GM19025 (cell line): ENCODE results near the gene MYO6.
"Not testable (repeated sequence)": the region's sequence is repeated elsewhere in the genome, so short reads cannot be mapped to it uniquely, and the experiment has no call there.

ENCODE experiments used
- ATAC-seq: cut with Tn5 transposase; IDR thresholded peaks from one replicate; pipeline ENCODE4 v1.9.1; 2021; ENCODE audit warnings: mild to moderate bottlenecking, low read depth, moderate library complexity; ENCODE audit not compliant: unreplicated experiment

The MYO6 gene

GRCh38 chr6:75748743-75749538 lies at the start of gene MYO6:
MYO6 (plus strand) TSS chr6:75749239; CDS start chr6:75817548, 68,309 bp downstream.
- ATAC-seq = peak; percentile 82

GRCh38 chr6:75708334-75708733 lies 40.7 kb upstream of the MYO6 start:
- not testable (repeated sequence) for ATAC-seq

- ATAC-seq = no peak
These were observed 37.9 kb upstream of the MYO6 start for GRCh38 chr6:75711173-75711572.

- ATAC-seq = no peak
These were observed 29.9 kb upstream of the MYO6 start for GRCh38 chr6:75719133-75719532.

DNA sequence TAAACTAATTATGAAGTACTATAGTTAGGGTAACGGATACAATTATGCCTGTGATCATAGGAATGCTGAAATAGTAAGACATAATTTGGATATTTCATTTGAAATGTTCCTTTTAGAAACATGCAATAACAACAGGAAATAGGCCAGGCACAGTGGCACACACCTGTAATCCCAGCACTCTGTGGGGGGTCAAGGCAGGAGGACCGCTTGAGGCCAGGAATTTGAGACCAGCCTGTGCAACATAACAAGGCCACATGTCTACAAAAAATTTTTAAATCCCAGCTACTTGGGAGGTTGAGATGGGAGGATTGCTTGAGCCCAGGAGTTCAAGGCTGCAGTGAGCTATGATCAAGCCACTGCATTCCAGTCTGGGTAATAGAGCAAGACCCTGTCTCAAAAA lies 25.7 kb upstream of the MYO6 start:
- ATAC-seq = no peak

- ATAC-seq = no peak
These were observed 21.8 kb upstream of the MYO6 start for GRCh38 chr6:75727206-75727605.

GRCh38 chr6:75731029-75731428 lies 18.0 kb upstream of the MYO6 start:
- ATAC-seq = not testable (repeated sequence)

- peak; percentile 88 for ATAC-seq
These were observed 13.4 kb upstream of the MYO6 start for GRCh38 chr6:75735491-75736186.

DNA sequence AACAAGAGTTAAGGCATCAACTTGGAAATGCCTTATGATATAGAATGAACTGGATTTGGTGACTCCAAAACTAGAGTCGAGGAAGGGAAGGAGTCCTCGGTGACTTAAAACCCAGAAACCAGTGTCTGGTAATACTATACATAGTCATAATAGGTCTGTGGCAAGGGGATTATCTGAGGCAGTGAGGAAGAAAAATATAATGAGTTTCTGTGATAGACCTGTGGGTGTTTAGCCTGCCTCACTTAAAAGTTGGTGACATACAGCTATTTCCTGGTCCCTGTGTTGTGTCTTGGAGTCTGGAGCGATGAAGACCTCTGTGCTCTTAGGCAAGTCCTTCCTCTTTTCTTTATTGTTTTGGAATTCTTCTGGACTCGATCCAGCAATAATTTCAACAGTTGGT lies 5.1 kb upstream of the MYO6 start:
- ATAC-seq = no peak

DNA sequence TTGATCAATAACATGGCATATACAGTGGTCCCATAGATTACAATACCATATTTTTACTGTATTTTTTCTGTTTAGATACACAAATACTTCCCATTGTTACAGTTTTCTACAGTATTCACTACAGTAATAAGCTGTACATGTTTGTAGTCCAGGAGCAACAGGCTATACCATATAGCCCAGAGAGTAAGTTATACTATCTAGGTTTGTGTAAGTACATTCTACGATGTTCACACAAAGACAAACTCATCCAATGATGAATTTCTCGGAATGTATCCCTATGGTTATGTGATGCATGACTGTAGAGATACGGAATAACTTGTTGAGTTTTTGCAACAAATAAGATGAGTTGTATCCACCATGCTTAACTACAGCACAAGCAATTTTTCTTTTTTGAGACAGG lies 3.6 kb upstream of the MYO6 start:
- no peak for ATAC-seq

- no peak for ATAC-seq
These were observed 2.8 kb upstream of the MYO6 start for GRCh38 chr6:75746221-75746620.

DNA sequence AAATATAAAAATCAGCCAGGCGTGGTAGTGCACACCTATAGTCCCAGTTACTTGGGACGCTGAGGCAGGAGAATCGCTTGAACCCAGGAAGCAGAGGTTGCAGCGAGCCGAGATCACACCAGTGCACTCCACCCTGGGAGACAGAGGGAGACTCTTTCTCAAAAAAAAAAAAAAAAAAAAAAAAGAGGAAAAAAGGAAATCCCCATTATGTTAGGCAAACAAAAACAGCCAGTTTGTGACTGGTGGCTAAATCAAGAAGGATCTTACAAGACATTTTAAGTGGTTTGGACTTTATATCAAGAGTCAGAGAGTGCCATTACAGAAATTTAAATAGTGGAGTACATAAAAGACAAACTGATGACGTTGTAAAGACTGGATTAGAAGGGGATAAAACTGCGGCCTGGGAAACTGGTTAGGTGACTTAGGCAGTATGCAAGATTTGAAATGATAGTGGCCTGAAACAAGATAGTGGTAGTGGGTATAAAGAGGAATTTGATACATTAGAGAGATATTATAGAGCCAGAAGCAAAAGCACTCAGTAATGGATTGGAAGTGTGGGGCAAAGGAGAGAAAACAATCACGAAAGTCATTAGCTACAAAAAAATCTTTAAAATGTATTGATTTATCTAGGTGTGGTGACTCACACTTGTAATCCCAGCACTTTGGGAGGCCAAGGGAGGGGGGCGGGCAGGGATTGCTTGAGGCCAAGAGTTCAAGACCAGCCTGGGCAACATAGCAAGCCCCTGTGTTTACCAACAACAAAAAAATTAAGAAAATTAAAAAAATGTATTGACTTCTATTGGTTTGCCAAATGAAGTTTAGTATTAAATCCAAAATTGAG lies 1.7 kb upstream of the MYO6 start:
- no peak for ATAC-seq

DNA sequence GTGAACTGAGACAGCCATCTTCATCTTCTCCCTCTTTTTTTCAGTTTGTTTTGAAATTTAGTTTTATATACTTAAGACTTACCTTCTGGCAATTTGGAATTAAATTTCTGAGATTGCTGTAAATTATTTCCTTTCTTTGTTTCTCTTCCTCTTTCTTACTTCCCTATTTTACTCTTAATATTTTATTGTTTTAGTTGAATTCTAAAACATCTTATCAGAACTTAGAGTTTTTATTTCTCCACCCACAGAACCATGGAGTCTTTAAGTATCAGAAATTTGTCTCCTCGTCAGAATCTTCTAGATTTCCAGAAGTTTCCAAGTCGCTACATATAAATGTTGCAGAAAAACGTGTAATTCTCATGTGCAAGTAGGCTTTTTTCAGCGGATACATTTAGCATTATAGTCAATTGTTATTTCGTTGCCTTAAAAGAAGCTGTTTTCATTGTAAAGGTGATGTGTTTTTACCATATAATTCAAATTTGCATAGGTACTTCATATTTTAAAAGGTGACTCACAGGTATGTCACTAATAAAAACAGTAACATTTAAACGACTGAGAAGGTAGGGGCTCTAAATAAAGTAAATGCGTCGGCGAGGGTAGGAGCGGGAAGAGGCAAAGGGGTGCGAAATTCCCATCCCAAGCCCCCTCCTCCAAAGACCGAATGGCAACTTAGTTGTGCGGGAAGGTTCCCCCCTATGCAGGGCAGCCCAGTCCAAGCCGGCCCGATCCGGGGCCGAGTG lies 866 bp upstream of the MYO6 start:
- ATAC-seq = no peak

DNA sequence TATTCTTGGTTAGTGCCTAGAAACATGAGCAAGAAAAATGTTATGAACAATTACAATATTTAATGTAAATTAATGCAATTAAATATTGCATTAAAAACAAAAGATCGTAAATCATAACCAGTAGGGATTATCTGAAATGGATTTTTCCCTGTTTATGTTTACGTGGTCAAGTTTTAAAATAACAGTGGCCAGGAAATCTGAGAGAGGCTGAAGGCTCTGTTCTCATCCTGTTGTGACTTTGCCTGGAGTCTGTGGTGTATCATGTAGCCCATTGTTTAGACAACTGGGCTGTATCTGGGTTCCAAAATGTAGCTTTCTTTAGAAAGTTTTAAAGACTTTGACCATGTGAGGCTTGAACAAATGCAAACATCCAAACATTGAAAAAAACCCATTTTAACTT lies 2.4 kb downstream of the MYO6 start:
- no peak for ATAC-seq

DNA sequence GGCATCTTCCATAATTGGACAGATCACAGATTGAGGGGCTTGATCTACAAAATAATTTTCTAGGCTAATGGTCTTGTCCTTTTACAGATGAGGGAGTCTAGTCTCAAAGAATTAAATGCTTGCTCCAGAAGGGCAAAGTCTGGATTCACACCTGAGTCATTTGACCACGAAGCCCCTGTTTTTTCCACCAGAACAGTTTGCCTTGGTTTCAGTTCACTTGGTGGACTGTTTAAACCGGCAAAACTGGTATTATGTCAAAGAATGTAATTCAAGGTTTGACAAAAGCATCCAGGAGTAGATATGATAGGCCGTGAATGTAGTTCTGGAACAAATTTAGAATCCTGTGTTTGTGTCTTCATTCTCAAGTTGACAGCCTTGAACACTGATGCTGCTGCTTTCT lies 3.3 kb downstream of the MYO6 start:
- no peak for ATAC-seq

DNA sequence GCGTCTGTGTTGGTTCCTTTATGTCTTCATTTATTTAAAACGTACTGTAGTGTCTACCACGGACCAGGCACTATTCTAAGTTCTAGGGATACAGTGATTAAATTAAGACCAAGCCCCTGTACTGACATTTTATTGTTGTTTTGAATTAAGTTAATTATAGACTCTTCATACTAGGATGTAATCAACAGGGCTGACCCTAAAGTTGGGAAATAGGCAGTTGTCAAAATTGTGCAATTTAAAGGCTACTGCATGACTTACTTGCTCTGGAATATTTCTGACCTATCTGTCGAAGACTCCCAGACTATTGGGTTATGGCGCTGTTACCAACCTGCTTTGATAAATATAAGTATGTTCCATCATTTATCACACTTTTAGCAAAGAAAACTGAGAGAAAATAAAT lies 6.7 kb downstream of the MYO6 start:
- no peak for ATAC-seq

DNA sequence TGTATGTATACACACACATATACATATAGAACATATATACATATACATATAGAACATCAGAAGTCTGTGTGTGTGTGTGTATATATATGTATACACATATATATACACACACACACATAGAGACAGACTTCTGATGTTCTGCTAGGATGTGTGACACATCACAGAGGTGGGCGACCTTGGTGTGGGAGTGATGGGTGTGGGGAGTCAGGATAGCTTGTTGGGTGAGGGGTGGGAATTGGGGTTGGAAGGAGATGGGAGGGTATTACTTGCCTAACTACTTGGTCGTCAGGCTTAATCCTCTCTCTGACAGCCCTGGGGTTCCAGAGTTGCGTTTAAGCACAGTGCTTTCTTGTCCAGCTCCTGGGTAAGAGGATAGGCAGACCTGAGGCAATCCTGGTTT lies 8.3 kb downstream of the MYO6 start:
- no peak for ATAC-seq

- ATAC-seq = no peak
These were observed 9.0 kb downstream of the MYO6 start for GRCh38 chr6:75758061-75758460.

- no peak for ATAC-seq
These were observed 10.2 kb downstream of the MYO6 start for GRCh38 chr6:75759207-75759606.

- no peak for ATAC-seq
These were observed 11.3 kb downstream of the MYO6 start for GRCh38 chr6:75760320-75760719.
